ENCODE measurements around the gene DSCAM. TPM values are rescaled to one million over a fixed set of nuclear protein-coding genes. Genes with fewer than 3 reads are reported as not detected.

DSCAM gene
- total RNA-seq, 1 experiment from 2014 or later: not detected

DNA sequence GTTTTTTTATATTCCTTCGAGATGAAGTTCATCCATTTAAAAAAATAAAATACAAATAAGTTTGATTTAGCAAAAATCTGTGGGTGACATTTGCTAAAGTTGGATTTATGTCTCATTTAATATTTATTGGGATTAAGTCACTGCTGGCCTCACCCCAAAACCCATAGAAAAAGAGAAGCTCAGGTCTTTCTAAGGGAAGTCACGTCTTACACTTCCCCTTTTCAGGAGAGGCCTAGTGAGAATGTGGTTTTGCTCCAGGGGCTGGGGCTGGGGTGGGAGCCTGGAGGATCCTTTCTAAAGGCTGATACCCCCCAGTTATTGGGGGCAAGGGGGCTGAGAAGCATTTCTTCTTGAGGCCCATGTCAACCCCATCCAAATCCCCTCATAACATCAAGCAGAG lies 300.3 kb downstream of the DSCAM start:
- no peak overlapping the region for H3K4me2 ChIP-seq (ENCODE audit: low read length)
- RAD21 ChIA-PET (ENCODE audit: low non-redundant PET in 1 of 2, low total read pairs in 2 of 2, uncharacterized antibody in 2 of 2, unreplicated experiment in 2 of 2): no interaction called here
- no peak overlapping the region for H3K9ac ChIP-seq (ENCODE audit: low read length)
- H4K20me1 ChIP-seq (ENCODE audit: insufficient read depth): no peaks in the 10 kb centered on the region
- no peak for DNase-seq (ENCODE audit: low read depth, low spot score)
- no peaks in the 10 kb centered on the region for H3K27me3 ChIP-seq (ENCODE audit: insufficient read depth, low read length)
- POLR2A ChIA-PET: no interaction called here
- peaks cover 3 to 44% of the 10 kb centered on the region in 2 experiments; a peak in 2 of 4 replicates for H3K9me3 ChIP-seq (ENCODE audit: control insufficient read depth in 1 of 2, insufficient read depth in 1 of 2, low read depth in 1 of 2, low read length in 2 of 2)
- H3K4me3 ChIP-seq (replicated peaks in 1 of 2; ENCODE audit: low read depth in 1 of 2, low read length in 2 of 2): no peak overlapping the region
- H3K9me2 ChIP-seq (ENCODE audit: insufficient read depth): no peaks in the 10 kb centered on the region
- CTCF ChIA-PET: no interaction called here
- no peaks in the 10 kb centered on the region for H3K4me1 ChIP-seq (ENCODE audit: control insufficient read depth in 1 of 2, insufficient read depth in 2 of 2, low read length in 2 of 2)
- no peak overlapping the region for H3K27ac ChIP-seq (ENCODE audit: low read depth, low read length)
- no peak overlapping the region for H2AFZ ChIP-seq (ENCODE audit: low read depth, low read length, poor library complexity, severe bottlenecking)
- no peaks in the 10 kb centered on the region for H3K79me2 ChIP-seq (ENCODE audit: insufficient read depth, low read length)
- ATAC-seq: no peak
- TF ChIP-seq ZFX (IDR thresholded peaks at IDR 0.05) (no peak), YY1 (IDR thresholded peaks at IDR 0.05; ENCODE audit: extremely low read depth, insufficient replicate concordance, low read depth, low read length) (no peak), REST (IDR thresholded peaks at IDR 0.05; ENCODE audit: low read depth) (no peak), JUND (IDR thresholded peaks at IDR 0.05) (no peak), CTCF (IDR thresholded peaks at IDR 0.05 in 2 of 3, conservative IDR thresholded peaks at IDR 0.05 in 1 of 3; ENCODE audit: borderline replicate concordance in 1 of 3, insufficient read depth in 1 of 3, low read depth in 2 of 3, low read length in 2 of 3) (no peak), CEBPB (IDR thresholded peaks at IDR 0.05; ENCODE audit: low read depth) (no peak), ELF1 (IDR thresholded peaks at IDR 0.05; ENCODE audit: borderline replicate concordance, low read depth) (no peak), FOSL1 (IDR thresholded peaks at IDR 0.05; ENCODE audit: low read depth) (no peak)
- BruUV-seq (replicated peaks): no TSS peak
- intact Hi-C loops (cut with micrococcal nuclease): no loop called here
- H3K36me3 ChIP-seq (ENCODE audit: control insufficient read depth in 1 of 2, insufficient read depth in 2 of 2, low read length in 2 of 2): no peaks in the 10 kb centered on the region

Data from HCT116 (cell line).